ENCODE results near the gene LPP.

GRCh38 chr3:188207941-188208515, 54.1 kb downstream of the LPP start:
- TF ChIP-seq MAFF (IDR thresholded peaks at IDR 0.05; ENCODE audit: low read depth, low read length), result no peak
- no peak for TF ChIP-seq CREM (IDR thresholded peaks at IDR 0.05)
- no peak for TF ChIP-seq CREM (CRISPR knock-in tag; IDR thresholded peaks at IDR 0.05)
- no peak for TF ChIP-seq CTCF (CRISPR knock-in tag; IDR thresholded peaks at IDR 0.05)
- TF ChIP-seq DPF2 (CRISPR knock-in tag; IDR thresholded peaks at IDR 0.05; ENCODE audit: borderline replicate concordance, low read depth), result no peak
